Stimulated activated naive B cell treated with anti-CD40 and anti-IgM and Interleukin-4, amounts not matched to agents 10 μg/mL and 1 μg/mL and 100 μg/mL, for 72 hours (primary cell): Measurements from ENCODE around the gene XRRA1.
"Not testable (repeated sequence)": the region's sequence is repeated elsewhere in the genome, so short reads cannot be mapped to it uniquely, and the experiment has no call there.

Source experiments
- ATAC-seq, 2 donors: fragments of 150-1000 bp; cut with Tn5 transposase; replicated peaks; 2 replicates each; pipeline ENCODE4 v1.10.0; 2021; ENCODE audit warnings: moderate library complexity in 1 of 2
- DNase-seq: peaks from one replicate; pipeline ENCODE4 v3.0.0; 2021
- H3K27ac Mint-ChIP-seq: one replicate; pipeline ENCODE4 v1.8.0; 2022; ENCODE audit warnings: mild to moderate bottlenecking, mixed read lengths
- H3K27me3 Mint-ChIP-seq, 2 donors: one replicate each; pipeline ENCODE4 v1.8.0; 2022; ENCODE audit warnings: mixed read lengths in 2 of 2
- H3K36me3 Mint-ChIP-seq, 2 donors: one replicate each; pipeline ENCODE4 v1.8.0; 2022; ENCODE audit warnings: mixed read lengths in 2 of 2, mild to moderate bottlenecking in 1 of 2
- H3K4me1 Mint-ChIP-seq, 2 donors: one replicate each; pipeline ENCODE4 v1.8.0; 2022; ENCODE audit warnings: mixed read lengths in 2 of 2, mild to moderate bottlenecking in 1 of 2
- H3K4me3 Mint-ChIP-seq, 2 donors: one replicate each; pipeline ENCODE4 v1.8.0; 2022; ENCODE audit warnings: mild to moderate bottlenecking in 2 of 2, mixed read lengths in 2 of 2, moderate library complexity in 1 of 2
- H3K9me3 Mint-ChIP-seq, 2 donors: one replicate each; pipeline ENCODE4 v1.8.0; 2022; ENCODE audit warnings: mixed read lengths in 2 of 2, mild to moderate bottlenecking in 1 of 2

The XRRA1 gene

DNA sequence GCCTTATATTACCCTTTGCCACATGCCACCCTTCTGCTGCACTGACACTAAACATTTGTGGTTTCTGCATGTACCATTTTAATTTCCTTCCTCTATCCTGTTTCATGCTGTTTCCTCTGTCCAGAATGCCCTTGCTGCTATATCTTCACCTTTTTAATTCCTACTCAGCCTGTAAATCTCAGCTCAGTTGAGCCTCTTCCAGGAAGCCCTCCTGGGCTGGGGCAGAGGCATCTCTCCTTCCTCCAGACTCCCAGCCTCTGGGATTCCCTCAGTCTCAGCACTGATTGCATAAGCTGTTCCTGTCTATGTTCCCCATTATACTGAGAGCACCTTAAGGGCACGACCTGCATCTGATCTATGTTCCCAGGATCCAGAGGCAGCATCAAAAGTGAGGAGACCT is 101.5 kb downstream of the XRRA1 start:
- no peak for ATAC-seq
- Mint-ChIP-seq H3K4me3 (no peak overlapping the region), H3K27ac (no peak overlapping the region)

DNA sequence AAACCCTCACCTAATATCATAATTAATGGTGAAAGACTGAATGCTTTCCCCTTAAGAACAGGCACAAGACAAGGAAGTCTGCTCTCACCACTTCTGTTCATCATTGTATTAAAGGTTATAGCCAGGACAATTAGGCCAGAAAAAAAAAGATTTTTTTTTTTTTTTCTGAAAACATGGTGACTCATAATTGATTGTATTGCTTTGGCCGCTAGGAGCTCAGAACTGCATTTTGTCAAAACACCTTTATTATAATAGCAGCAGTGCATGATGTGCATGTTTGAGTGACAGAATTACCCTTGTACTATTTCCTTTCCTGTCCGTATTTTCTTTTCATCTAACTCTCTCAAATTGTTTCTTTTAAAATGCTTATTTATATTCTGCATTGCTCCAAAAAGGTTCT is 102.1 kb downstream of the XRRA1 start:
- Mint-ChIP-seq H3K9me3 (no peaks in the 10 kb centered on the region), H3K27me3 (no peaks in the 10 kb centered on the region), H3K4me3 (no peak overlapping the region), H3K27ac (no peak overlapping the region), H3K36me3 (peaks cover 48 to 77% of the 10 kb centered on the region in 2 donors), H3K4me1 (peaks cover 7 to 26% of the 10 kb centered on the region in 2 donors)
- ATAC-seq, result no peak
- DNase-seq, result no peak

More for the DNA sequence above, 101.5 kb downstream of the XRRA1 start:
- Mint-ChIP-seq H3K36me3 (peaks cover 52 to 77% of the 10 kb centered on the region in 2 donors), H3K27me3 (no peaks in the 10 kb centered on the region), H3K9me3 (no peaks in the 10 kb centered on the region), H3K4me1 (peaks cover 7 to 26% of the 10 kb centered on the region in 2 donors)
- DNase-seq, result no peak

DNA sequence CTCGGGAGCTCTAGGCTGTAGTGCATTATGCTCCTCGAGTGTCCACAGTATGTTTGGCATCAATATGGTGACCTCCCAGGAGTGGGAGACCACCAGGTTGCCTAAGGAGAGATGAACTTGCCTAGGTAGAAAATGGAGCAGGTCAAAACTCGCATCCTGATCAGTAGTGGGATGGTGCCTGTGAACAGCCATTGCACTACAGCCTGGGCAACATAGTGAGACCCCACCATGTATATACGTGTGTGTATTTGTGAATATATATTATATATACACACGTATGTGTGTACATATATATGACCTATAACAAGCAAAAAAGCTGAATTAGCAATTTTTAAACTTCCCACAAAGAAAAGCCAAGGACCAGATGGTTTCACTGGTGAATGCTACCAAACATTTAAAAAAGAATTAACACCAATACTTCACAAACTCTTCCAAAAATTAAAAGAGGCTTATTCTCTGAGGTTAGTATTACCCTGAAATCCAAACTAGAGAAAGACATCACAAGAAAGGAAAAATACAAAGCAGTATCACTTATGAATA is 102.8 kb downstream of the XRRA1 start:
- Mint-ChIP-seq H3K4me1 (peaks cover 7 to 26% of the 10 kb centered on the region in 2 donors), H3K9me3 (no peaks in the 10 kb centered on the region), H3K36me3 (peaks cover 43 to 77% of the 10 kb centered on the region in 2 donors), H3K4me3 (no peak overlapping the region), H3K27ac (no peak overlapping the region), H3K27me3 (no peaks in the 10 kb centered on the region)
- no peak for ATAC-seq
- DNase-seq, result no peak

DNA sequence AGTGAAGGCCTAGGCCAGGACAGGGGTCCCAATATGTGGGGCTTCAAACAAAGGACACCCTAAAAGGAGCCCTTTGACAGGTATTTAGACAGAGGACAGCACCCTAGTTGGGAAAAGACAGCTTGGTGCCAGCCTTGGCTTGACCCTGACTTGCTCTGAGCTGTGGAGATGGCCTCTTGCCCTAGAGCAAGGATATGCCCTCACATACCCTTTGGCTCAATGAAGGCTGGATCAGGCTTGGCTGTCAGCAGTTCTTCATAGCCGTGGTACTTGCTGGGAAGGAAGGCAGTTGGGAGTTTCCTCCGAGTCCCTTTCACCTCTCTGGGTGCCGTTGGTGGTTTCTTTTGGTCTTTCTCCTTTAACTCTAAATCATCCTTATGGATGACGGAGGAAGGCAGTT is 104.0 kb downstream of the XRRA1 start:
- Mint-ChIP-seq H3K9me3 (no peaks in the 10 kb centered on the region), H3K36me3 (peaks cover 44 to 70% of the 10 kb centered on the region in 2 donors), H3K27ac (no peak overlapping the region), H3K4me1 (peaks cover 7 to 28% of the 10 kb centered on the region in 2 donors), H3K27me3 (no peaks in the 10 kb centered on the region), H3K4me3 (no peak overlapping the region)
- ATAC-seq, result no peak
- DNase-seq, result no peak

DNA sequence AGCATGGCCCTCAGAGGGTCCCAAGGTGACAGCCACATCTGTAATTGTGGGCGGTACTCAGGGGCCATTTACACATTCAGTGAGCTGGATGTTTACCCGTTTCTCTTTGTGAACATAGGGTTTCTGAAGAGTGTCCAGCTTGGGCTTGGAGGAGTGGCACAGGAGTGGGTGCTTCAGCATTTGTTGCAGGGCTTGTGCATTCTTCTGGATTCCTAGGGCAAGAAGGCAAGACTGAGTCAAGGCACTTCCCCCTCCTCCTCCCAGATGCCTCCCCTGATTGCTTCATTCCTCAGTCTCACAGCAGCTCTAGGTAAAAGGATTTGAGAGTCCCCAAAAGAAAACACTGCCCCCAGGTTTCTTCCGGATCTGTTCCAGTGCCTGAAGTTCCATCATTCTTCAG is 104.8 kb downstream of the XRRA1 start:
- ATAC-seq, result no peak
- no peaks in the 10 kb centered on the region for H3K9me3 Mint-ChIP-seq
- DNase-seq, result no peak
- H3K27ac Mint-ChIP-seq, result no peak overlapping the region
- H3K36me3 Mint-ChIP-seq, result peaks cover 47 to 72% of the 10 kb centered on the region in 2 donors
- no peak overlapping the region for H3K4me3 Mint-ChIP-seq
- H3K27me3 Mint-ChIP-seq, result no peaks in the 10 kb centered on the region
- H3K4me1 Mint-ChIP-seq, result peaks cover 12 to 32% of the 10 kb centered on the region in 2 donors

DNA sequence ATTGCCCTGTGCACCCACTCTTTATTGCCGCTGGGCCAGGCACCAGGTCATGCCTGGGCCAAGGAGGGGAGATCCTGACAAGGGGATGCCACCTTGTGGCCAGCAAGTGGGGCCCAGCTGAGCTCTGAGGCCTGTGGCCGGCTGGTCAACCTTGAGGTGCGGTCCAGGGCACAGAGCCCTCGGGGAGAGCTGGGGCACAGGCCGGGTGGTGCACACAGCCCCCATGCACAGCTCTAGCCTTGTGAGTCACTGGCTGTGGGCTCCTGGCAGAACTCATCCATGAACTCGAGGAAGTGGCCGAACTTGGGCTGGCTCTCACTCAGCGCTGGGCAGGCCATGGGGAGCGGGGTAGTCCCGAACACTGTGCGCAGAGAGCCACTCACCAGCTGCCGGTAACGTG is 105.9 kb downstream of the XRRA1 start:
- H3K9me3 Mint-ChIP-seq, result no peaks in the 10 kb centered on the region
- H3K4me1 Mint-ChIP-seq, result peaks cover 16 to 31% of the 10 kb centered on the region in 2 donors
- H3K36me3 Mint-ChIP-seq, result peaks cover 49 to 71% of the 10 kb centered on the region in 2 donors
- DNase-seq, result no peak
- no peak overlapping the region for H3K4me3 Mint-ChIP-seq
- H3K27ac Mint-ChIP-seq, result peak overlapping the region; percentile 47
- no peaks in the 10 kb centered on the region for H3K27me3 Mint-ChIP-seq
- no peak for ATAC-seq

DNA sequence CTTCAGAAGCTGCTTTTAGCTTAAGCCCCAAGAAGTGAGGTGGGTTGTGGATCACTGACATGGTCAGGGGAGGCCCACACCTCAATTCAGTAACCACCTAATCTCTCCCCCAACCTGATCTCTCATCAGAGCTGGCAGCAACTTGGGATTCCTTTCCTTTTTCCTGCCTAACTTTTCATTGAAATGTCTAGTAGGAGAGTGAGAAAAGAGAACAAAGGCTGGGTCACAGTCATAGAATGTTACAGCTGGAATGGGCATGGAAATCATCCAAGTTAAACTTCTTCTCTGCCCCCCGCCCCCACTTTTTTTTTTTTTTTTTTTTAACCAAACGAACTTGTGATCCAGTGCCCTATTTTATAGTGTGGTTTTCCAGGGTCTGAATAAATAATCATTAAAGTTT is 108.4 kb downstream of the XRRA1 start:
- H3K27ac Mint-ChIP-seq, result no peak overlapping the region
- H3K9me3 Mint-ChIP-seq, result no peaks in the 10 kb centered on the region
- H3K4me3 Mint-ChIP-seq, result no peak overlapping the region
- no peak for DNase-seq
- H3K36me3 Mint-ChIP-seq, result peaks cover 56 to 73% of the 10 kb centered on the region in 2 donors
- no peaks in the 10 kb centered on the region for H3K27me3 Mint-ChIP-seq
- peaks cover 9 to 14% of the 10 kb centered on the region in 2 donors for H3K4me1 Mint-ChIP-seq
- no peak for ATAC-seq

DNA sequence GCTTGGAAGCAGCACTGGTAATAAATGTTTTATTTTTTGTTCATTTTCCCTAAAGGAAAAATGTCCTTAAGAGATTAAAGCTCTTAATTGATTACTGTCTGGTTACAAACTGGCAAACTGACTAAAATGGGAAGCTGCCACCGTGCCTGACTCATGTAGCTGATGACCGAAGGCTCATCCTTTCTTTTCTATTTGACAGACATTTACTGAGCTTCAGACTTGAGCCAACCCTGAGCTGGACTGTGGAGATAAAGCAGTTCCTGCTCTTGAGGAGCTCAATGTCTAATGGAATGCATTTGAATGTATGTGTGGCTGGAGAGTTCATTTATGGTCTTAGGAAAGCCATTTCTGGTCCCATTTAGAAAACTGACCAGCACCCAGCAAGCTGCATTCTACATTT is 108.9 kb downstream of the XRRA1 start:
- Mint-ChIP-seq H3K36me3 (peaks cover 56 to 73% of the 10 kb centered on the region in 2 donors), H3K27ac (no peak overlapping the region), H3K27me3 (no peaks in the 10 kb centered on the region), H3K9me3 (no peaks in the 10 kb centered on the region), H3K4me3 (no peak overlapping the region), H3K4me1 (peaks cover 9 to 14% of the 10 kb centered on the region in 2 donors)
- no peak for ATAC-seq
- DNase-seq, result no peak

DNA sequence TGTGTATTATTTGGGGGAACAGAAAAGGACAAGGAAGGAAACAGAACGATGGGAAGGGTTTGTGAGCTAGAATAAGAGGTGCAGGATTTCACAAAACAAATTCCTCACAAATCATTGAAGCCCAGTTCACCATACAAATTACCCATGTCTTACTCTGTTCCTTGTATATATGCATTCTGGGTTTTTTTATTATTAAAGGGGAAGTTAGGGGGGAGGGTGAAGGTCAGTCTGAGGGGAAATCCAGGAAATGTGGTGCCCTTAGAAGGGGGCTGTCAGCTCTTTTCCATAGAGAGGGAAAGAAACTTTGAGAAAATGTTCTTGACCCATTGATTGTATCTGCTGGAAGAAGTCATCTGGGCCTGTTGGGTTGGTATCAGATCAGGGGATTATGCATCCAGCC is 109.4 kb downstream of the XRRA1 start:
- H3K27ac Mint-ChIP-seq, result peak overlapping the region; percentile 90
- peak; percentile 53 to 57 for ATAC-seq
- no peaks in the 10 kb centered on the region for H3K27me3 Mint-ChIP-seq

DNA sequence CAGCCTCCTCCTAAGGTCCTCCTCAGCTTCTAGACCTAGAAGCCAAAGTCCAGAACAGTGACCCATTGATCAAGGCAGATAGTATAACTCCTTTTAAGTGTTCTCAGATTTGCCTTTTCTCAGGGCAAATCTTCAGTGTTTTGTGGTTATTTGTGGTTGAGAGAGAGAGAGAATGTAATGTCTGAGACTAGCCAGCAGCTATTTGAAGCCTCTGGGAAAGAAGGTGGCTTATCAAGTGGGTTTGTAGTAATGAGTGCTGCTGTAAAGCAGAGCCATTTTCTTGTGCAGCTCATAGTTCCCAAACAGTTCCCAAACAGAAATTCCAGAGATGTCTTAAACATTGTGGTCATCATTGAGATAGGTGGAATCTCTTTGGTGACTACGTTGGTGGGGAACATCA is 110.7 kb downstream of the XRRA1 start:
- Mint-ChIP-seq H3K36me3 (peaks cover 60 to 70% of the 10 kb centered on the region in 2 donors), H3K27me3 (no peaks in the 10 kb centered on the region), H3K4me3 (no peak overlapping the region), H3K9me3 (no peaks in the 10 kb centered on the region), H3K27ac (no peak overlapping the region), H3K4me1 (peaks cover 9 to 14% of the 10 kb centered on the region in 2 donors)
- DNase-seq, result no peak
- ATAC-seq, result no peak

More for the DNA sequence above, 109.4 kb downstream of the XRRA1 start:
- Mint-ChIP-seq H3K4me1 (peaks cover 9 to 14% of the 10 kb centered on the region in 2 donors), H3K36me3 (peaks cover 59 to 74% of the 10 kb centered on the region in 2 donors), H3K4me3 (no peak overlapping the region), H3K9me3 (no peaks in the 10 kb centered on the region)
- no peak for DNase-seq

DNA sequence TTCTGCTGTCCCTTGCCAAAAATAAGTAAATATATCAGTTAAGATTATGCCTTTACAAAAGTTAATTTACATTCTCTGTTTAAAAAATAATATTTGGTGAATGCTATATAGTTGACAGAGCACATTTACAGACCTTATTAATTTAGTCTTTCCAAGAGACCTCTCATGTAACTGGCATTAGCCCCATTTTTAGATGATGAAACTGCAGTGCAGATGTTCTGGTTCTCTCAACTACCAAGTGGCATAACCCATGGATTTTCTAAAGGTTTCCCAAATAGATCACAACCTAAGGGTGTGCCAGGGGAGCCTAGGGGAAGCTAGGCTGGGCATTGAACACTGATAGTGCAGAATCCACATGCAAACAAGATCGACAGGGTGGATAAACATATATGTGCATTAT is 111.7 kb downstream of the XRRA1 start:
- ATAC-seq (no peak), DNase-seq (no peak)
- H3K27ac Mint-ChIP-seq, result no peak overlapping the region
- no peaks in the 10 kb centered on the region for H3K9me3 Mint-ChIP-seq
- no peaks in the 10 kb centered on the region for H3K27me3 Mint-ChIP-seq
- peaks cover 53 to 68% of the 10 kb centered on the region in 2 donors for H3K36me3 Mint-ChIP-seq
- no peak overlapping the region for H3K4me3 Mint-ChIP-seq
- H3K4me1 Mint-ChIP-seq, result peaks cover 9 to 14% of the 10 kb centered on the region in 2 donors

DNA sequence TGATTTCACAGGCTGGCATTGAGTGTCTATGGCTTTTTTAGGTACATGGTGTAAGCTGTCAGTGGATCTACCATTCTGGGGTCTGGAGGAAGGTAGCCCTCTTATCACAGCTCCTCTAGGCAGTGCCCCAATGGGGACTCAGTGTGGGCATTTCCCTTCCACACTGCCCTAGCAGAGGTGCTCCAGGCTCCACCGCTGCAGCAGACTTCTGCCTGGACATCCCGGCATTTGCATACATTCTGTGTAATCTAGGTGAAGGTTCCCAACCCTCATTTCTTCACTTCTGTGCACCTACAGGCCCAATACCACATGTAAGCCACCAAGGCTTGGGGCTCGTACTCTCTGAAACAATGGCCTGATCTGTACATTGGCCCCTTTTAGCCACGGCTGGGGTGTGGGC is 122.0 kb downstream of the XRRA1 start:
- no peaks in the 10 kb centered on the region for H3K4me1 Mint-ChIP-seq
- ATAC-seq (no peak), DNase-seq (no peak)
- H3K27ac Mint-ChIP-seq, result no peak overlapping the region
- peaks cover 17 to 28% of the 10 kb centered on the region in 2 donors for H3K9me3 Mint-ChIP-seq
- no peaks in the 10 kb centered on the region for H3K27me3 Mint-ChIP-seq
- H3K36me3 Mint-ChIP-seq, result peaks cover 78 to 81% of the 10 kb centered on the region in 2 donors
- no peak overlapping the region for H3K4me3 Mint-ChIP-seq

DNA sequence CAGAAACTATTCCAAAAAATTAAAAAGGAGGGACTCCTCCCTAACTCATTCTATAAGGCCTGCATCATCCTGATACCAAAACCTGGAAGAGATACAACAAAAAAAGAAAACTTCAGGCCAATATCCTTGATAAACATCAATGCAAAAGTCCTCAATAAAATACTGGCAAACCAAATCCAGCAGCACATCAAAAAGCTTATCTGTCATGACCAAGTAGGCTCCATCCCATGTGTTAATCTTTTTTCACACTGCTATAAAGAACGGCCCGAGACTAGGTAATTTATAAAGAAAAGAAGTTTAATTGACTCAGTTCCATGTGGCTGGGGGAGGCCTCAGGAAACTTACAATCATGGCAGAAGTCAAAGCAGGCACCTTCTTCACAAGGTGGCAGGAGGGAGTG is 123.3 kb downstream of the XRRA1 start:
- not testable (repeated sequence) for H3K4me3 Mint-ChIP-seq, H3K27me3 Mint-ChIP-seq, H3K4me1 Mint-ChIP-seq, DNase-seq, ATAC-seq
- H3K9me3 Mint-ChIP-seq, result peaks cover 20 to 28% of the 10 kb centered on the region in 2 donors
- peak overlapping the region; percentile 17 for H3K27ac Mint-ChIP-seq
- peaks cover 81 to 89% of the 10 kb centered on the region in 2 donors for H3K36me3 Mint-ChIP-seq

DNA sequence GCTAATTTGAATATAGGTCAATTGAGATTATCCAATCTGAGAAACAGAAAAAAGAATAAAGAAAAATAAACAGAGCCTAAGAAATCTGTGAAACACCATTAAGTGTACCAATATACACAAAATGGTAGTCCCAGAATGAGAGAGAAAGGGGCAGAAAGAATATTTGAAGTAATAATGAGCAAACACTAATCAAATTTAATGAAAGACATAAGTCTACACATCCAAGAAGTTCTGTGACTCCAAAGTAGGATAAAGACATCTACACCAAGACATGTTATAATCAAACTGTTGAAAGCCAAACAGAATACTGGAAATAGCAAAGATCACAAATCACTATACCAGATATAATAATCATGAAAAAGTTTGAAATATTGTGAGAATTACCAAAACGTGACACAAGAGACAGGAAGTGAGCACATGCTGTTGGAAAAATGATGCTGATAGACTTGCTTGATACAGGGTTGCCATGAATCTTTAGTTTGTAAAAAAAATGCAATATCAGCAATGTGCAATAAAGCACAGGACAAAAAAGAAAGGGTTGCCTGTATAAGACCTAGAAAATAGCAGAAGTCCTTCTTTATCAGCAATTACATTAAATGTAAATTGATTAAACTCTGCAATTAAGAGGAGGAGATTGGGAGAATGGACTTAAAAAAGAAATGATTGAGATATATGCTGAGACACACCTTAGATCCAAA is 124.5 kb downstream of the XRRA1 start:
- DNase-seq (no peak), ATAC-seq (no peak)
- H3K27me3 Mint-ChIP-seq, result no peaks in the 10 kb centered on the region
- peaks cover 82 to 89% of the 10 kb centered on the region in 2 donors for H3K36me3 Mint-ChIP-seq
- peaks cover 2 to 6% of the 10 kb centered on the region in 2 donors for H3K4me1 Mint-ChIP-seq
- H3K27ac Mint-ChIP-seq, result no peak overlapping the region
- peaks cover 20 to 28% of the 10 kb centered on the region in 2 donors for H3K9me3 Mint-ChIP-seq
- no peak overlapping the region for H3K4me3 Mint-ChIP-seq

DNA sequence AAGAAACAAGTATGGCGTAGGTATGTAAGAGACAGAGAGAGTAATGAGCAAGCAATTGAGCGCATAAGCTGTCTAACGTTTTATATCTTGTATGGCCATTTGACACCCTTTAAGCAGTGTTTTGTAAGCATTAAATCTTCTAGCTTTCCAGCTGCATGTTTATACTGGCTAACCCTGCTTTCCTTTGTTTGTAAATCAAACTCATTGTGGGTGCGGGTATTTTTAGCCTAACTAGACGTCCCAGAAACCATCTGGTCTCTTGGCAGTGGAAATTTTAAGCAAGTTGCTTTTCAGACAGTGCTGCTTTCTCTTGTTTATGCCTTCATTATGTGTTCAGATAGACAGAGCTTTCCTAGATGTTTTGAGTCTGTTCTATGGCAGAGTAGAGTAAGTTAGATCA is 126.7 kb downstream of the XRRA1 start:
- Mint-ChIP-seq H3K27me3 (no peaks in the 10 kb centered on the region), H3K9me3 (peaks cover 20 to 21% of the 10 kb centered on the region in 2 donors), H3K27ac (no peak overlapping the region), H3K4me3 (no peak overlapping the region), H3K36me3 (peaks cover 73 to 88% of the 10 kb centered on the region in 2 donors), H3K4me1 (peaks cover 4 to 10% of the 10 kb centered on the region in 2 donors)
- ATAC-seq (no peak), DNase-seq (no peak)
